HG02852 (cell line): ENCODE results near the gene FBXL3.
"Not testable (repeated sequence)": the region's sequence is repeated elsewhere in the genome, so short reads cannot be mapped to it uniquely, and the experiment has no call there.

Experiments used
- ATAC-seq: cut with Tn5 transposase; IDR thresholded peaks from one replicate; pipeline ENCODE4 v1.9.1; 2021; ENCODE audit warnings: mild to moderate bottlenecking, moderate library complexity; ENCODE audit not compliant: unreplicated experiment

Gene FBXL3

GRCh38 chr13:76991796-76992547 is 35.0 kb downstream of the FBXL3 start, which contains the start of gene CLN5:
TSS of gene CLN5 (plus strand) at chr13:76992081. CDS start at chr13:76992099, 18 bp downstream.
- peak; percentile 93 for ATAC-seq

GRCh38 chr13:76991432-76991795 is 35.5 kb downstream of the FBXL3 start:
- peak; percentile 57 for ATAC-seq

GRCh38 chr13:76983676-76984075 is 43.3 kb downstream of the FBXL3 start:
- ATAC-seq: no peak

- ATAC-seq: no peak
Measured at GRCh38 chr13:76982061-76982460, 44.9 kb downstream of the FBXL3 start.

- ATAC-seq: peak; percentile 99
Measured at GRCh38 chr13:76980075-76980718, 46.8 kb downstream of the FBXL3 start.

- no peak for ATAC-seq
Measured at GRCh38 chr13:76976929-76977328, 50.0 kb downstream of the FBXL3 start.

GRCh38 chr13:76976490-76976889 is 50.5 kb downstream of the FBXL3 start:
- no peak for ATAC-seq

- ATAC-seq: no peak
Measured at GRCh38 chr13:76975863-76976262, 51.1 kb downstream of the FBXL3 start.

- ATAC-seq: no peak
Measured at GRCh38 chr13:76974618-76974975, 52.4 kb downstream of the FBXL3 start.

GRCh38 chr13:76973920-76974617 is 52.9 kb downstream of the FBXL3 start:
- no peak for ATAC-seq

GRCh38 chr13:76971851-76972829 is 54.8 kb downstream of the FBXL3 start:
- no peak for ATAC-seq

GRCh38 chr13:76971215-76971614 is 55.7 kb downstream of the FBXL3 start:
- peak; percentile 68 for ATAC-seq

GRCh38 chr13:76969488-76970365 is 57.2 kb downstream of the FBXL3 start:
- ATAC-seq: no peak

GRCh38 chr13:76968041-76968440 is 58.9 kb downstream of the FBXL3 start:
- ATAC-seq: no peak

GRCh38 chr13:76967031-76967430 is 59.9 kb downstream of the FBXL3 start:
- ATAC-seq: no peak

- ATAC-seq: no peak
Measured at GRCh38 chr13:76965759-76966421, 61.1 kb downstream of the FBXL3 start.

GRCh38 chr13:76959734-76960133 is 67.2 kb downstream of the FBXL3 start:
- ATAC-seq: not testable (repeated sequence)

GRCh38 chr13:76958841-76959432 is 68.0 kb downstream of the FBXL3 start:
- ATAC-seq: no peak

- no peak for ATAC-seq
Measured at GRCh38 chr13:76955661-76956060, 71.3 kb downstream of the FBXL3 start.
